Fibroblast of skin of left quadriceps (primary cell): ENCODE results near the gene PRSS27.
A peak's percentile ranks its signal among the peaks of the same experiment; 100 is the strongest.

Source experiments
- DNase-seq, 2 experiments: peaks; one replicate each; pipeline ENCODE4 v3.0.0-alpha.2; 2013; ENCODE audit warnings: low read depth in 2 of 2

The PRSS27 gene

DNA sequence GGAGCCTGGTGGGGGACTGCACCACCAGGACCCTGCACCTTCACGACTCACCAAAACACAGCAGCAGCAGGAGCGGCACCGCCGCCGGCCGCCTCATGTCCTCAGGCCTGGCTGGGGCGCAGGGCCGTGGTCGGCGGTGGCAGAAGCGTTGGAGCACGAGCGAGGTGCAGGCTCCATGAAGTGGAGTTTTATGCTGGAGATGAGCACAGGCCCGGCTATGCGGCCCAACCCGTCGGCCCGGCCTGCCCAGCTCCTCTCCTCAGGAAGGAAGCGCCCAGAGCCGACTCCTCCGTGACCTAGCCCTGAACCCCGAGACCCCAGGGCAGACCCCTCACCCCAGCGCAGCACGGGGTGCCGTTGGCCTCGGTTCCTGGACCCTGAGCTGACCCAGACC, at the start of gene PRSS27:
TSS of gene PRSS27 (minus strand) at position 161 of the 394 bp plus-strand sequence. CDS start at position 97, 64 bp downstream.
- DNase-seq, result no peak

DNA sequence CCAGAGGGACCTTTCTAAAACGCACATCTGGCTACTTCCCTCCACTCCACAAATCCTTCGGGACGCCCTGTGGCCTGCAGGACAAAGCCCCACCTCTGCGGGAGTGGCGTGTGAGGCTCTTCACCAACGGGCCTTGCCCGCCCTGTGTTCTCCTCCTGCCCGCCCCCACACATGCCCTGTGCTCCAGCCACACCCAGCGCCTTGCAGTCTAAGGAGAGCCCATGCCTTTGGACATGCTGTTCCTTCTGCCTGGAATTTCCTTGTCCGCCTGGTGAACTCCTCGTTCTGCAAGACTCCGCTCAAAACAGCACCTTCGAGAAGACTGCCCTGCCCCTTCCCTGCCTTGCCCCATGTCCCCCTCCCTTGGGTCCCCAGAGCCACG, 49.6 kb upstream of the PRSS27 start:
- DNase-seq, result no peak

DNA sequence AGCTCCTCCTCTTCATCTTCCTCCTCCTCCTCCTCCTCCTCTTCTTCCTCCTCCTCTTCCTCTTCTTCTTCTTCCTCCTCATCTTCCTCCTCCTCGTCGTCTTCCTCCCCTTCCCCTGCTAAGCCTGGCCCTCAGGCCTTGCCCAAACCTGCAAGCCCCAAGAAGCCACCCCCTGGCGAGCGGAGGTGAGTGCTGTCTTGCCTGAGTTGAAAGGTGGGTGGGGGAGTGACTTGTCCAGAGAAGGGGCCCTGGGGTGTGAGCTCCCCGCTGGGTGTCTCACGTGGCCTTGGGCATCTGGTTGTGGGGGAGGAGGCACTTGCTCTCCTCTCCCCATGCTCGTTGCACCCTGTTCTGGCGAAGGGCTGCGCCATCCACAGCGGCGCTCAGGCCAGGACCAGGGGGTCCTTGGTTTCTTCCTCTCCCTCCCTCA, 49.1 kb upstream of the PRSS27 start:
- no peak for DNase-seq

DNA sequence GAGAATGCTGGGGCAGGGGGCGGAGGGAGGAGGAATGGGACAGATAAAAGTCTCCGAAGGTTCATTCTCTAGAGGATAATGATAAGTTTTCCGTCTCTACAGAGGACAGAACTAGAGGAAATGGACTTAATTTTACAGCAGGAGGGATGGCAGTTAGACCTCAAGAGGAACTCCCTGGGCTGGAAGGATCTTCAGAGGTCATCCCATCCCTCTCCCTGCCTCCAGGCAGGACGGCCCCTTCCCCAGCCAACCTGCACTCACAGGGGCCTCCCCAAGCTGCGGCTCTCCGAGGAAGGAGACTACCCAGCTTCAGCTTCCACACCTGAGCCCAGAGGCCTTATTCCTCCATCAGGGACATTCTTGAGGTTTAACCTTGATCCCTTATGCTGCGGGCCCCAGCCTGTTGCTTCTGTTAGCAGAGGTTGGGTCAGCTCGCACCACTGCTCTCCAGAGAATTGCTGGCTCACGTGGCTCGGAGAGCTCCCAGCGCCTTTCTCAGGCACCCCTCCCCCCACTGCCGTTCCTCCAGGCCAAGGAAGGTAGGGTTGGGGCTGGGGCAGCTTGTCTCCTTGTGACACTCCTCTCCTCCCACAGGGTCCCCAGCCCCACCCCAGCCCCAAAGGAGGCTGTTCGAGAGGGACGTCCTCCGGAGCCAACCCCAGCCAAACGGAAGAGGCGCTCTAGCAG, 48.5 kb upstream of the PRSS27 start:
- no peak for DNase-seq

DNA sequence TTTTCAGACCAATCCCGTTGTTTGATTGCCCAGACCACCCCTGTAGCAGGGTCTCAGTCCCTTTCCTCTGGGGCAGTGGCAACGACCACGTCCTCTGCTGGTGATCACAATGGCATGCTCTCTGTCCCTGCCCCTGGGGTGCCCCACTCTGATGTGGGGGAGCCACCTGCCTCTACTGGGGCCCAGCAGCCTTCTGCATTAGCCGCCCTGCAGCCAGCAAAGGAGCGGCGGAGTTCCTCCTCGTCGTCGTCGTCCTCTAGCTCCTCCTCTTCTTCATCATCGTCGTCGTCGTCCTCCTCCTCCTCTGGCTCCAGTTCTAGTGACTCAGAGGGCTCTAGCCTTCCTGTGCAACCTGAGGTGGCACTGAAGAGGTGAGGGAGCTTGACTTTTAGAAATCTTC, 47.9 kb upstream of the PRSS27 start:
- DNase-seq, result no peak

DNA sequence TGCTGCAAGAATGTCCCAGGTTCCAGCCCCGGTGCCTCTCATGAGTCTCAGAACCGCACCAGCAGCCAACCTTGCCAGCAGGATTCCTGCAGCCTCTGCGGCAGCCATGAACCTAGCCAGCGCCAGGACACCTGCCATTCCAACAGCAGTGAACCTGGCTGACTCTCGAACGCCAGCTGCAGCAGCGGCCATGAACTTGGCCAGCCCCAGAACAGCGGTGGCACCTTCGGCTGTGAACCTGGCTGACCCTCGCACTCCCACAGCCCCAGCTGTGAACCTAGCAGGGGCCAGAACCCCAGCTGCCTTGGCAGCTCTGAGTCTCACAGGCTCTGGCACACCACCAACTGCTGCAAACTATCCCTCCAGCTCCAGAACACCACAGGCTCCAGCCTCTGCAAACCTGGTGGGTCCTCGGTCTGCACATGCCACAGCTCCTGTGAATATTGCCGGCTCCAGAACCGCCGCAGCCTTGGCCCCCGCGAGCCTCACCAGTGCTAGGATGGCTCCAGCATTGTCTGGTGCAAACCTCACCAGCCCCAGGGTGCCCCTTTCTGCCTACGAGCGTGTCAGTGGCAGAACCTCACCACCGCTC, 47.2 kb upstream of the PRSS27 start:
- no peak for DNase-seq

DNA sequence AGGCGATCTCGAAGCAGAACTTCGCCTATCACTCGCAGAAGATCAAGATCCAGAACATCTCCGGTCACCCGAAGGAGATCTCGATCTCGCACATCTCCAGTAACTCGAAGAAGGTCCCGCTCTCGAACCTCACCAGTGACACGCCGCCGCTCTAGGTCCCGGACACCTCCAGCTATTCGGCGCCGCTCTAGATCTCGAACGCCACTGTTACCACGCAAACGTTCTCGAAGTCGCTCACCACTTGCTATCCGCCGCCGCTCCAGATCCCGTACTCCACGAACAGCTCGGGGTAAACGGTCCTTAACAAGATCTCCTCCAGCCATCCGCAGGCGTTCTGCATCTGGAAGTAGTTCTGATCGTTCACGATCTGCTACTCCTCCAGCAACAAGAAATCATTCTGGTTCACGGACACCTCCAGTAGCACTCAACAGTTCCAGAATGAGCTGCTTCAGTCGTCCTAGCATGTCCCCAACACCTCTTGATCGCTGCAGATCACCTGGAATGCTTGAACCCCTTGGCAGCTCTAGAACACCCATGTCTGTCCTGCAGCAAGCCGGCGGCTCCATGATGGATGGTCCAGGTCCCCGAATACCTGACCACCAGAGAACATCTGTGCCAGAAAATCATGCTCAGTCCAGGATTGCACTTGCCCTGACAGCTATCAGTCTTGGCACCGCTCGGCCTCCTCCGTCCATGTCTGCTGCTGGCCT, 46.6 kb upstream of the PRSS27 start:
- no peak for DNase-seq

DNA sequence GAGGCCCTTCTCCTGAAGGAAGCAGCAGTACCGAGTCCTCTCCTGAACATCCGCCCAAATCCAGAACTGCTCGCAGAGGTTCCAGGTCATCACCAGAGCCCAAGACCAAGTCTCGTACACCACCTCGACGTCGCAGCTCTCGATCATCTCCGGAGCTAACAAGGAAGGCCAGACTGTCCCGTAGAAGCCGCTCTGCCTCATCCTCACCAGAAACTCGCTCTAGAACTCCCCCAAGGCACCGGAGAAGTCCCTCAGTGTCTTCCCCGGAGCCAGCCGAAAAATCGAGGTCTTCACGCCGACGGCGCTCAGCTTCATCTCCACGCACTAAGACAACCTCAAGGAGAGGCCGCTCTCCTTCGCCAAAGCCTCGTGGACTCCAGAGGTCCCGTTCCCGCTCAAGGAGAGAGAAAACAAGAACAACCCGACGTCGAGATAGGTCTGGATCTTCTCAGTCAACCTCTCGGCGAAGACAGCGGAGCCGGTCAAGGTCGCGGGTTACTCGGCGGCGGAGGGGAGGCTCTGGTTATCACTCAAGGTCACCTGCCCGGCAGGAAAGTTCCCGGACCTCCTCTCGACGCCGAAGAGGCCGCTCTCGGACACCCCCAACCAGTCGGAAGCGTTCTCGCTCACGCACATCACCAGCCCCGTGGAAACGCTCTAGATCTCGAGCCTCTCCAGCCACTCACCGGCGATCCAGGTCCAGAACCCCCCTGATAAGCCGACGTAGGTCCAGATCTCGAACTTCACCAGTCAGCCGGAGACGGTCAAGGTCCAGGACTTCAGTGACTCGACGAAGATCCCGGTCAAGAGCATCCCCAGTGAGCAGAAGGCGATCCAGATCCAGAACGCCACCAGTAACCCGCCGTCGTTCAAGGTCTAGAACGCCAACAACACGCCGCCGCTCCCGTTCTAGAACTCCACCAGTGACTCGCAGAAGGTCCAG, 45.7 kb upstream of the PRSS27 start:
- DNase-seq, result no peak

DNA sequence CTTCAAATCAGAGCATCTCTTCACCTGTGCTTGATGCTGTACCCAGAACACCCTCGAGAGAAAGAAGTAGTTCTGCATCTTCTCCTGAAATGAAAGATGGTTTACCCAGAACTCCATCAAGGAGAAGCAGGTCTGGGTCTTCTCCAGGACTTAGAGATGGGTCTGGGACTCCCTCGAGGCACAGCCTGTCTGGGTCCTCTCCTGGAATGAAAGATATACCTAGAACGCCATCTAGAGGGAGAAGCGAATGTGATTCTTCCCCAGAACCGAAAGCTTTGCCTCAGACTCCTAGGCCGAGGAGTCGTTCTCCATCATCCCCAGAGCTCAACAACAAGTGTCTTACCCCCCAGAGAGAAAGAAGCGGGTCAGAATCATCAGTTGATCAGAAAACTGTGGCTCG, 44.7 kb upstream of the PRSS27 start:
- no peak for DNase-seq

DNA sequence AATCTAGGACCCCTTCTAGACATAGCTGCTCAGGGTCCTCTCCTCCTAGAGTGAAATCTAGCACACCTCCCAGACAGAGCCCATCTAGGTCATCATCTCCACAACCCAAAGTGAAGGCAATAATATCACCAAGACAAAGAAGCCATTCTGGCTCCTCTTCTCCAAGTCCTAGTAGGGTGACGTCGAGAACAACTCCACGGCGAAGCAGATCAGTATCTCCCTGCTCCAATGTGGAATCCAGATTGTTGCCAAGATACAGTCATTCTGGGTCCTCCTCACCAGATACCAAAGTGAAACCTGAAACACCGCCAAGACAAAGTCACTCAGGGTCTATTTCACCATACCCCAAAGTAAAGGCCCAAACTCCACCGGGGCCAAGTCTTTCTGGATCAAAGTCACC, 43.1 kb upstream of the PRSS27 start:
- no peak for DNase-seq

DNA sequence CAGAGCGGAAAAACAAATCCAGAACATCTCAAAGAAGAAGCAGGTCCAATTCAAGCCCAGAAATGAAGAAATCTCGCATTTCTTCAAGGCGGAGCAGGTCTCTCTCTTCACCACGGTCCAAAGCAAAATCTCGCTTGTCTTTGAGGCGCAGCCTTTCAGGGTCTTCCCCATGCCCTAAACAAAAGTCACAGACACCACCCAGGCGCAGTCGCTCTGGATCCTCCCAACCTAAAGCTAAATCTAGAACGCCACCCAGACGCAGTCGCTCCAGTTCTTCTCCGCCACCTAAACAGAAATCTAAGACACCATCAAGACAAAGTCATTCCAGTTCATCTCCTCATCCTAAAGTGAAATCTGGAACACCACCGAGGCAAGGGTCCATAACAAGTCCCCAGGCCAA, 42.7 kb upstream of the PRSS27 start:
- DNase-seq, result no peak

DNA sequence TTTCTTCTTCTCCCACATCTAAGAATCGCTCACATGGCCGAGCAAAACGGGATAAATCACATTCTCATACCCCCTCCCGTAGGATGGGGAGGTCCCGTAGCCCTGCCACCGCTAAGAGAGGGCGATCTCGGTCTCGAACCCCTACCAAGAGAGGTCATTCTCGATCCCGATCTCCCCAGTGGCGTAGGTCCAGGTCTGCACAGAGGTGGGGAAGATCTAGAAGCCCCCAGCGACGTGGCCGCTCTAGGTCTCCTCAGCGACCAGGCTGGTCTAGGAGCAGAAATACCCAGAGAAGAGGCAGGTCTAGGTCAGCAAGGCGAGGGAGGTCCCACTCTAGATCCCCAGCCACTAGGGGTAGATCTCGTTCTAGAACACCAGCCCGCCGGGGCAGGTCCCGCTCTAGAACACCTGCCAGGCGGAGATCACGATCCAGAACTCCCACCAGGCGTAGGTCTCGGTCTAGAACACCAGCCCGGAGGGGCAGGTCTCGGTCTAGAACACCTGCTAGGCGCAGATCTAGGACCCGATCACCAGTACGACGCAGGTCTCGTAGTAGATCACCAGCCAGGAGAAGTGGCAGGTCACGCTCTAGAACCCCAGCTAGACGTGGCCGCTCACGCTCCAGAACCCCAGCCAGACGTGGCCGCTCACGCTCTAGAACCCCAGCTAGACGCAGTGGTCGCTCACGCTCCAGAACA, 42.0 kb upstream of the PRSS27 start:
- no peak for DNase-seq

DNA sequence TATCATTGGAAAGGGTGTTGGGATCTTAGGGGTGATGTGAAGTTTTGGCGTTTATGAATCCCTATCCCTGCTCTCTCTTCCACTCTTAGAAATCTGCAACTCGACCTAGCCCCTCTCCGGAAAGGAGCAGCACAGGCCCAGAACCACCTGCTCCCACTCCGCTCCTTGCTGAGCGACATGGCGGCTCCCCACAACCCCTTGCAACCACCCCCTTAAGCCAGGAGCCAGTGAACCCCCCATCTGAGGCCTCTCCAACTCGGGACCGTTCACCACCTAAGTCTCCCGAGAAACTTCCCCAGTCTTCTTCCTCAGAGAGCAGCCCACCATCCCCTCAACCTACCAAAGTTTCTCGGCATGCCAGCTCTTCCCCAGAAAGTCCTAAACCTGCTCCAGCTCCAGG, 41.4 kb upstream of the PRSS27 start:
- DNase-seq, result no peak

DNA sequence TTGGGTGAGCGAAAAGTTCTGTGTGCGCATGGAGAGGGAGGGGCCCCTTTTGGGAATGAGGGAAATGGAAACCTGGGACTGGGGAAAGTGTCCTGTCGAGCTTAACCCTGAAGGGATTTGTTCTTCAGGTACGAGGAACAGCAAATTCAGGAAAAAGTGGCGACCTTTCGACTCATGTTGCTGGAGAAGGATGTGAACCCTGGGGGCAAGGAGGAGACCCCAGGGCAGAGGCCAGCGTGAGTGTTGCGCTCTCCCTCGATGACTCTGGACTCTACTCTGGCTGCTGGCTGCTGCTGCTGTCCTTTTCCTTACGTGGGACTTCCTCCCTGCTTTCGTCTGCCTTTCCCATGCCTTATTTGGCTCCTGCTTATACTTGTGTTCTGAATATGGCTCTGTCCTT, 37.3 kb upstream of the PRSS27 start:
- no peak for DNase-seq

DNA sequence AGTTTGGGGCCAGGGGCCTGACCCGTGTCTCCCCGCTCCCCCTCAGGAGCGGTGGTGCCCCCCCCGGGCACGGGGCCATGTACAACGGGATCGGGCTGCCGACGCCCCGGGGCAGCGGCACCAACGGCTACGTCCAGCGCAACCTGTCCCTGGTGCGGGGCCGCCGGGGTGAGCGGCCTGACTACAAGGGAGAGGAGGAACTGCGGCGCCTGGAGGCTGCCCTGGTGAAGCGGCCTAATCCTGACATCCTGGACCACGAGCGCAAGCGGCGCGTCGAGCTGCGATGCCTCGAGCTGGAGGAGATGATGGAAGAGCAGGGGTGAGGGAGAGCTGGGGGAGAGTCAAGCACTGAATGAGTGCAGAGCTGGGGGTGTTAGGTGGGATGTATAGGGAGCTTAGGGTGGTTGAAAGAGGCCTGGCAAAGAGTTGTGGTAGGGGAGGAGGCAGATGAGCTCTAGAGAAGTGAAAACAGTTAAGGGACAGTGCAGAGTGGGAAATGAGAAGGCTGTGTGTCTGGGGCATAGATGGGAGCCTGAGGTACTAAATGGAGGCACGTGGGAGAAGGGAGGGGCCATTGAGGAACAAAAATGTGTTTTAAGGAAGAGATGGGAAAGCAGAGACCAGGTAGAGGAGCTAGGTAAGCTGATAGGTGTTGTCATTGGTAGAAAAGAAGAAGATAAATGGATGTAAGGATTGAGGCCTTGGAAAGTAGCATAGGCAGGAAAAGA, 36.4 kb upstream of the PRSS27 start:
- no peak for DNase-seq

DNA sequence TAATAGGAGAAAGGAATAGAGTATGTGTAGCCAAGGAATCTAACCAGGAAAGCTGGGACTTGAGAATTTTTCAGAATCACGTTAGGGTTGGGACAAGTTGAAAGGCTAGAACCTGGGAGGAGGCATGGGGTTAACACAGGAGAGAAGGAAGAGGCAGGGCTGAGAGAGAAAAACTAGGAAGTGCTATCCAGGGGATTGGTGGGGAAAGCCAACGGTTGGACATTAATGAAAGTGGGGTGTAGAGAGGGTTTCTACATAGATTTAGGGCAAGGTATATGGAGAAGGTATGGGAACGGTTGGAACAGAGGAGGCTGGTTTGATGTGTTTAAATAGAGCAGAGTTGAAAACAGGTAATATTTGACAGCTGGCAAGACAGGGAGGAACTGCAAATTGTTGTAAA, 35.1 kb upstream of the PRSS27 start:
- no peak for DNase-seq

DNA sequence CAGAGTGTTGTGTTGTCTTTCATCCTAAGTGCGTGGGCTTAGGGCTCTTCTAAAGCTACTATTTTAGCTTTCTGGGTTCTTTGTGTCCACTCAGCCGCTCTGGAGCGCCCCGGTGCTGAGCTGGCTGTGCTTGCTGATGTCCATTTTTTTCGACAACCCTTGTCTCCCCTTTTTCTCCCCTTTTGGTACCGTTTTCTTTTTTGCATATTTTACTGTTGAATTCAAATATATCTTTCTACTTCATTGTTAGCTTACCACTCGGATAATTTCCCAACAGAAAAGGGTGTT, 33.7 kb upstream of the PRSS27 start:
- DNase-seq, result no peak

DNA sequence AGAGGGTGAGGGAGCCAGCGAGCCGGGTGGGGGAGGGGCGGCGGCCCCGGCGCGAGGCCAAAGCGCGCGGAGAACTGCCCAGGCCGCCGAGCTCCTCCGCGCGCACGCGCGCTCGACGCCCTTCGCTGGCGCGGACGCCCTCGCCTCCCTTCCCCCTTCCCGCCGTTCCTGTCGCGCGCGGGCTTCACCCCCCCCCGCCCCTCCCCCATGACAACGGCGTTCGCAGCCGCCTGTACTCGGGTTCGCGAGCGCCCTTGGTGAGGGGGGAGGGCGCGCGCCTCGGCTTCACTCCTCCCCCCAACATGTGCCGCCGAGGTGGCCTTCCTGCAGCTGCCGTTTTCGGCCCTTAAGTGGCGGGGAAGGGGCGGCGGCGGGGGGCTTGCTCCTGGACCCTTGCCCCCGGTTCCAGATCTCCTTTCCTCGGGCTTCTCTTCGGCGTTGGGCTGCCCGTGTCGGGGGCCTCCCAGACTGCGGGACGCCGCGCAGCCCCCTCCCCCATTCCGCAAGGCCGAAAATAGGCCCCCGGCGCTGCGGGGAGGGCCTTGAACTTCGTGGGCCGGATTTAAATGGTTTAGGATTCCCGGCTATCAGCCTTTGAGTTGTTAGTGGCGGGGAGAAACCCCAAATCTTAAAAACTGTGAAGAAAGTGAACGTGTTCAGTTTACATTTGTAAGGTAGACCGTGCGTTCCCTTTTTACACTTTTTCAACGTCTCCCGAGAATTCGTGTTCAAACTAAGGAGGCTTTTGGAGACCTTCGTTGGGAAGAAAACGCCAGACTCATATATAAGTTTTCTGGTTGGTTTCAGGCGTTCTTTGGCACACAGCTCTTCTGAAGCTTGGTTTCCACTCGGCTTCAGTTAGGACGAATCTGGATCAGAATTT, 33.1 kb upstream of the PRSS27 start:
- DNase-seq, result peak; percentile 52 to 59

DNA sequence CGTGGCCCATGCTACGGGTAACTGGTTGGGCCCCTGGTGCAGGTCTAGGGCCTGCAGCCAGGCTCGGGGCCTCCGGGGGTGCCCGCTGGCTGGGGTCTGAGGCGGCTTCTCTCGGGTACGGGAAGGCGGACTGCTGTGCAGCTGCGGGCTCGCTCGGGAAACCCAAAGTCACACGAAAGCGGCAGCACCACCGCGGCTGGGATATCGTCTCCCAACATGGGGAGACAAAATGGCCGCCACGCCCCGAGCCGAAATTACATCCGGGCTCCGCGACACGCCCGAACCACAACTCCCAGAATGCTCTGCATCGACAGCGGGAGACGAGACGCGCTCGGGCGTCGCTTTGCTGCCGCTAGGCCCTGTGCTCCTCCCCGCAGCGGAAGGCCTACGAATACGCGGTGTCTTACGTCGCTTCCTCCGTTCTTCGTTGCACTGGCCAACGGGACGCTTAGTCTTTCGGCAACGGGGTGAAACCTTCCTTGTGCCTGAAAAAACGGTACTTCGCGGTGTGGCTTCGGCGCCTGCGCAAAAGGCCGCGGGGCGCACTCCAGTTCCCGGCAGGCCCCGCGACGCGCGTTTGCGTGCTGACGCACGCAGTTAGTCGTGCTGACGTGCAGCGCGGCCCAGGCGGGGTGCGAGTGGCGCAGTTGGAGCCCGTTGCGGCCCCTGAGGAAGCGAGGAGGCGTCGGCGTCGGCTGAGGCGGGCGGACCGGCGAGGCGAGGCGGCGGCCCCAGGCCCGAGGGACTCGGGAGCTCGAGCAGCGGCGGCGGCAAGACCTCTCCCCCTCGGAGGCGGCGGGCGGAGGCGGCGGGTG, 32.2 kb upstream of the PRSS27 start, which contains the start of gene SRRM2:
TSS of gene SRRM2 (plus strand) at position 604 of the 815 bp plus-strand sequence. CDS start 3,727 bp downstream, outside the sequence.
- peak; percentile 93 to 94 for DNase-seq
